Measurements from ENCODE around the gene NOTUM. TPM values are rescaled to one million over a fixed set of nuclear protein-coding genes. Genes with fewer than 3 reads are reported as not detected.

NOTUM gene
- total and polyA plus RNA-seq, 9 of the 15 experiments (the other 6 are each of a cell fraction or from before 2014, with no cell fraction given) = 0.03 to 14.0 (median 4.1) TPM

DNA sequence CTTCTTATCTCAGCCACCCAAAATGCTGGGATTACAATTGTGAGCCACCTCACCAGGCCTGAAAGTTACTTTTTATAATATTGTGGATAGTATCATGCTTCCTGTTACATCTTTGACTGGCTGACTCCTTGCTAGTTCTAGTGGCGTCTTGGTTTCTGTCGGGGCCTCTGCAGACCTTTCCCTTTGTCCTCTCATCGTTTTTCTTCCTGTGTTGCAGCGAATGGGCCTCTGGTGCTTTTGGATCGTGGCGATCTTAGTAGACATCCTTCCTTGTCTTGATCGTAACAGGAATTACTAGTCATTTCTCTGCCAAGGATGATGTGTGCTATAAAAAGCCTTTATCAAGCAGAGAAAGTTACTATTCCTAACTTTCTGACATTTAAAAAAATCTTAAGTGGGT, 37.2 kb upstream of the NOTUM start (continued):
- TF ChIP-seq, protein P1, sequence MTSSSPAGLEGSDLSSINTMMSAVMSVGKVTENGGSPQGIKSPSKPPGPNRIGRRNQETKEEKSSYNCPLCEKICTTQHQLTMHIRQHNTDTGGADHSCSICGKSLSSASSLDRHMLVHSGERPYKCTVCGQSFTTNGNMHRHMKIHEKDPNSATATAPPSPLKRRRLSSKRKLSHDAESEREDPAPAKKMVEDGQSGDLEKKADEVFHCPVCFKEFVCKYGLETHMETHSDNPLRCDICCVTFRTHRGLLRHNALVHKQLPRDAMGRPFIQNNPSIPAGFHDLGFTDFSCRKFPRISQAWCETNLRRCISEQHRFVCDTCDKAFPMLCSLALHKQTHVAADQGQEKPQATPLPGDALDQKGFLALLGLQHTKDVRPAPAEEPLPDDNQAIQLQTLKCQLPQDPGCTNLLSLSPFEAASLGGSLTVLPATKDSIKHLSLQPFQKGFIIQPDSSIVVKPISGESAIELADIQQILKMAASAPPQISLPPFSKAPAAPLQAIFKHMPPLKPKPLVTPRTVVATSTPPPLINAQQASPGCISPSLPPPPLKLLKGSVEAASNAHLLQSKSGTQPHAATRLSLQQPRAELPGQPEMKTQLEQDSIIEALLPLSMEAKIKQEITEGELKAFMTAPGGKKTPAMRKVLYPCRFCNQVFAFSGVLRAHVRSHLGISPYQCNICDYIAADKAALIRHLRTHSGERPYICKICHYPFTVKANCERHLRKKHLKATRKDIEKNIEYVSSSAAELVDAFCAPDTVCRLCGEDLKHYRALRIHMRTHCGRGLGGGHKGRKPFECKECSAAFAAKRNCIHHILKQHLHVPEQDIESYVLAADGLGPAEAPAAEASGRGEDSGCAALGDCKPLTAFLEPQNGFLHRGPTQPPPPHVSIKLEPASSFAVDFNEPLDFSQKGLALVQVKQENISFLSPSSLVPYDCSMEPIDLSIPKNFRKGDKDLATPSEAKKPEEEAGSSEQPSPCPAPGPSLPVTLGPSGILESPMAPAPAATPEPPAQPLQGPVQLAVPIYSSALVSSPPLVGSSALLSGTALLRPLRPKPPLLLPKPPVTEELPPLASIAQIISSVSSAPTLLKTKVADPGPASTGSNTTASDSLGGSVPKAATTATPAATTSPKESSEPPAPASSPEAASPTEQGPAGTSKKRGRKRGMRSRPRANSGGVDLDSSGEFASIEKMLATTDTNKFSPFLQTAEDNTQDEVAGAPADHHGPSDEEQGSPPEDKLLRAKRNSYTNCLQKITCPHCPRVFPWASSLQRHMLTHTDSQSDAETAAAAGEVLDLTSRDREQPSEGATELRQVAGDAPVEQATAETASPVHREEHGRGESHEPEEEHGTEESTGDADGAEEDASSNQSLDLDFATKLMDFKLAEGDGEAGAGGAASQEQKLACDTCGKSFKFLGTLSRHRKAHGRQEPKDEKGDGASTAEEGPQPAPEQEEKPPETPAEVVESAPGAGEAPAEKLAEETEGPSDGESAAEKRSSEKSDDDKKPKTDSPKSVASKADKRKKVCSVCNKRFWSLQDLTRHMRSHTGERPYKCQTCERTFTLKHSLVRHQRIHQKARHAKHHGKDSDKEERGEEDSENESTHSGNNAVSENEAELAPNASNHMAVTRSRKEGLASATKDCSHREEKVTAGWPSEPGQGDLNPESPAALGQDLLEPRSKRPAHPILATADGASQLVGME (CRISPR knock-in tag; IDR thresholded peaks at IDR 0.05) = no peak
- TF ChIP-seq CBFA2T2 (conservative IDR thresholded peaks at IDR 0.05) (no peak), ESRRA (IDR thresholded peaks at IDR 0.05; ENCODE audit: borderline replicate concordance, low read depth) (no peak)
- TF ChIP-seq, protein P2, sequence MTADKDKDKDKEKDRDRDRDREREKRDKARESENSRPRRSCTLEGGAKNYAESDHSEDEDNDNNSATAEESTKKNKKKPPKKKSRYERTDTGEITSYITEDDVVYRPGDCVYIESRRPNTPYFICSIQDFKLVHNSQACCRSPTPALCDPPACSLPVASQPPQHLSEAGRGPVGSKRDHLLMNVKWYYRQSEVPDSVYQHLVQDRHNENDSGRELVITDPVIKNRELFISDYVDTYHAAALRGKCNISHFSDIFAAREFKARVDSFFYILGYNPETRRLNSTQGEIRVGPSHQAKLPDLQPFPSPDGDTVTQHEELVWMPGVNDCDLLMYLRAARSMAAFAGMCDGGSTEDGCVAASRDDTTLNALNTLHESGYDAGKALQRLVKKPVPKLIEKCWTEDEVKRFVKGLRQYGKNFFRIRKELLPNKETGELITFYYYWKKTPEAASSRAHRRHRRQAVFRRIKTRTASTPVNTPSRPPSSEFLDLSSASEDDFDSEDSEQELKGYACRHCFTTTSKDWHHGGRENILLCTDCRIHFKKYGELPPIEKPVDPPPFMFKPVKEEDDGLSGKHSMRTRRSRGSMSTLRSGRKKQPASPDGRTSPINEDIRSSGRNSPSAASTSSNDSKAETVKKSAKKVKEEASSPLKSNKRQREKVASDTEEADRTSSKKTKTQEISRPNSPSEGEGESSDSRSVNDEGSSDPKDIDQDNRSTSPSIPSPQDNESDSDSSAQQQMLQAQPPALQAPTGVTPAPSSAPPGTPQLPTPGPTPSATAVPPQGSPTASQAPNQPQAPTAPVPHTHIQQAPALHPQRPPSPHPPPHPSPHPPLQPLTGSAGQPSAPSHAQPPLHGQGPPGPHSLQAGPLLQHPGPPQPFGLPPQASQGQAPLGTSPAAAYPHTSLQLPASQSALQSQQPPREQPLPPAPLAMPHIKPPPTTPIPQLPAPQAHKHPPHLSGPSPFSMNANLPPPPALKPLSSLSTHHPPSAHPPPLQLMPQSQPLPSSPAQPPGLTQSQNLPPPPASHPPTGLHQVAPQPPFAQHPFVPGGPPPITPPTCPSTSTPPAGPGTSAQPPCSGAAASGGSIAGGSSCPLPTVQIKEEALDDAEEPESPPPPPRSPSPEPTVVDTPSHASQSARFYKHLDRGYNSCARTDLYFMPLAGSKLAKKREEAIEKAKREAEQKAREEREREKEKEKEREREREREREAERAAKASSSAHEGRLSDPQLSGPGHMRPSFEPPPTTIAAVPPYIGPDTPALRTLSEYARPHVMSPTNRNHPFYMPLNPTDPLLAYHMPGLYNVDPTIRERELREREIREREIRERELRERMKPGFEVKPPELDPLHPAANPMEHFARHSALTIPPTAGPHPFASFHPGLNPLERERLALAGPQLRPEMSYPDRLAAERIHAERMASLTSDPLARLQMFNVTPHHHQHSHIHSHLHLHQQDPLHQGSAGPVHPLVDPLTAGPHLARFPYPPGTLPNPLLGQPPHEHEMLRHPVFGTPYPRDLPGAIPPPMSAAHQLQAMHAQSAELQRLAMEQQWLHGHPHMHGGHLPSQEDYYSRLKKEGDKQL (CRISPR knock-in tag; IDR thresholded peaks at IDR 0.05; ENCODE audit: borderline replicate concordance) = no peak
